SK-N-MC (cell line): ENCODE measurements around the gene TGFA.

Source experiments
- EZH2 ChIP-seq: fragments of 200-600 bp; sonication (generic); IDR thresholded peaks from one replicate; pipeline ENCODE4 v1.6.1; 2017; ENCODE audit warnings: antibody characterized with exemption
- FOXP2 ChIP-seq: optimal IDR thresholded peaks from 2 replicates; pipeline ENCODE3; 2011; ENCODE audit warnings: mild to moderate bottlenecking, moderate library complexity; ENCODE audit not compliant: insufficient read depth; ENCODE audit errors: extremely low read length, control extremely low read depth
- POLR2AphosphoS5 ChIP-seq: IDR thresholded peaks from 2 replicates; pipeline ENCODE4 v1.6.1; 2012; ENCODE audit warnings: mild to moderate bottlenecking, low read depth, low read length, borderline replicate concordance

DNA sequence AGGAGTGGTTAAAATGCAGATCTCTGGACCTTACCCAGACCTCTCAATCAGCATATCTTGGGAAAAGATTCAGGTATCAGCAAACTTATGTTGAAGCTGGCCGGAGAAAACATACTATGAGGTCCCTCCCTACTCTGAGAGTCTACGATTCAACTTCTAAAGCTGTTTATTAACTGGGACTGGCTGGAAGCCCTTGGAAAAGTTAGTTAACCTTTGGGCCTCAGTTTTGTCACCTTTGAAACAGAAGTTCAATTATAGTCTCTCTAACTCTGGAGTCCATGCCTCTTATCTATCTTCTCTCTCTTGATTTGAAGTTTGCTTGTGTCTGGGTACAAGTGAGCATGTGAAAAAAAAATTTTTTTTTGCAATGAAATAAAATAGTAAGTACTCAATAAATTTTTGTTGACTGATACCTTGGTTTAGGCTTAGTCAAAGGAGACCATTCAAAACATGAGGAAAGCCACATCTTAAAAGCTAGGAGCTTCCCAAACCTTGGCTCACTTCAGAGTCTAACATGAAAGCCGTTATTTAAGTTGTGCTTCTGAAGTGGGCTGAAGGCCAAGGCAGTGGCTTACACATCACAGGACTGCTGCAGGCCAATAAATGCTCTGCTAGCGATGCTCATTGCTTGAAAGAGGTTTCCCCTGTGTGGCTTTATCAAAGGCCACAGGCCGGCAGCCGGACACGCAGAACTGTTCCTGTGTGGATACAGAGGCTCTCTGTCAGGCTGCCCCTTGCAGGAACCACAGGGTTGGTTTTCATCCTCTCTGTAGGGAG, 141.1 kb downstream of the TGFA start:
- TF ChIP-seq EZH2 (no peak), POLR2AphosphoS5 (no peak), FOXP2 (no peak)
